ENCODE data around the gene ULK3.

ULK3 gene

DNA sequence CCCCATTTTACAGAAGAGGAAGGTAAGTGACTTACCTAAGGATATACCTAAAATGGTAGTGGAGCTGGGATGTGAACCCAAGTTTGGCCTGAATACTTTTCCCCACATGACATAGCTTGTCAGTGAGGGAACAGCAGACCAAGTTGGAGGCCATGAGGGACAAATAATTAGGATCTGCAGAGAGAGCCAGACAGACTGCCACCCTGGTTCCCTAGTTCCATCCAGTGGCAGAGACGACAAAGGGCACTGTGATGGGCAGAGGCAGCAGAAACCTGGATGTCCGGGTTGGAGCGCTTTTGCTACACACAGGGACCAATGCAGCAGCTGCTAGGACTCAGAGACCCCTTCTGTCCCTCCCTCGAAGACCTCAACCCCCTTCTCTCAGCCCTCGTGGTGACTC, 15.3 kb downstream of the ULK3 start:
- H3K27me3 ChIP-seq (replicated peaks; ENCODE audit: insufficient read depth, low read length), result peaks cover 75% of the 10 kb centered on the region
- H3K79me2 ChIP-seq (ENCODE audit: low read length), result no peaks in the 10 kb centered on the region
- TF ChIP-seq EZH2 (optimal IDR thresholded peaks at IDR 0.05; ENCODE audit: low read depth, low read length), result no peak
- no peak for TF ChIP-seq EZH2phosphoT487 (IDR thresholded peaks at IDR 0.05; ENCODE audit: low read length)
- TF ChIP-seq, protein P1, sequence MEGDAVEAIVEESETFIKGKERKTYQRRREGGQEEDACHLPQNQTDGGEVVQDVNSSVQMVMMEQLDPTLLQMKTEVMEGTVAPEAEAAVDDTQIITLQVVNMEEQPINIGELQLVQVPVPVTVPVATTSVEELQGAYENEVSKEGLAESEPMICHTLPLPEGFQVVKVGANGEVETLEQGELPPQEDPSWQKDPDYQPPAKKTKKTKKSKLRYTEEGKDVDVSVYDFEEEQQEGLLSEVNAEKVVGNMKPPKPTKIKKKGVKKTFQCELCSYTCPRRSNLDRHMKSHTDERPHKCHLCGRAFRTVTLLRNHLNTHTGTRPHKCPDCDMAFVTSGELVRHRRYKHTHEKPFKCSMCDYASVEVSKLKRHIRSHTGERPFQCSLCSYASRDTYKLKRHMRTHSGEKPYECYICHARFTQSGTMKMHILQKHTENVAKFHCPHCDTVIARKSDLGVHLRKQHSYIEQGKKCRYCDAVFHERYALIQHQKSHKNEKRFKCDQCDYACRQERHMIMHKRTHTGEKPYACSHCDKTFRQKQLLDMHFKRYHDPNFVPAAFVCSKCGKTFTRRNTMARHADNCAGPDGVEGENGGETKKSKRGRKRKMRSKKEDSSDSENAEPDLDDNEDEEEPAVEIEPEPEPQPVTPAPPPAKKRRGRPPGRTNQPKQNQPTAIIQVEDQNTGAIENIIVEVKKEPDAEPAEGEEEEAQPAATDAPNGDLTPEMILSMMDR (IDR thresholded peaks at IDR 0.05; ENCODE audit: low read length), result no peak
- H3K9me2 ChIP-seq (replicated peaks; ENCODE audit: insufficient read depth, low read length), result no peaks in the 10 kb centered on the region
- H2AFZ ChIP-seq (ENCODE audit: low read length), result no peak overlapping the region
- no peak overlapping the region for H3K27ac ChIP-seq (ENCODE audit: low read length)
- H3K36me3 ChIP-seq (replicated peaks; ENCODE audit: insufficient read depth, low read length), result no peaks in the 10 kb centered on the region
- H3K9ac ChIP-seq (ENCODE audit: low read length), result no peak overlapping the region
- H3K9me3 ChIP-seq (replicated peaks; ENCODE audit: insufficient read depth, low read length), result no peaks in the 10 kb centered on the region
- no peak overlapping the region for H3K4me3 ChIP-seq (ENCODE audit: low read length)
- H4K20me1 ChIP-seq (ENCODE audit: insufficient read depth, low read length), result no peaks in the 10 kb centered on the region
- no peak overlapping the region for H3K4me2 ChIP-seq (ENCODE audit: low read depth, low read length)
- H3K4me1 ChIP-seq (ENCODE audit: low read length), result no peaks in the 10 kb centered on the region
- DNase-seq, result no peak
- H3F3A ChIP-seq (ENCODE audit: insufficient read depth, low read length), result no peaks in the 10 kb centered on the region

DNA sequence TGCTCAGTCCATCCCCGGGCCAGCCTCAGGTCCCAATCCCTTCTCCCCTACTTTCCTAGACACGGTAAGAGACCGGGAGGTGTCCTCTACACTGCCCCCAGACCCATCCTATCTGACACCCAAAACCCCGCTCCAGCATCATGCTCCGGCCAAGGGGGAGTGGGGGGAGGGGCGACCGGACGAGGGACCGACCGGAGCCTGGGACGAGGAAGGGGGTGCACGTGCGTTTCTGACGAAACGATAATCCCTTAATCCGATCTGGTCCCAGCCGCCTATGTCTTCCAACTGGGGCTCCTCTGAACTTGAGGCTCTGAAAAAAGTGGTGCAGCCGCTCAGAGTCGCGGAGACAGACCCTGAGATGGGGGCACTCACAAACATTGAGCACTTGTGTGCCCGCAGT, 16.0 kb downstream of the ULK3 start:
- Histone ChIP-seq H4K20me1 (ENCODE audit: insufficient read depth, low read length) (no peaks in the 10 kb centered on the region), H3K9me2 (replicated peaks; ENCODE audit: insufficient read depth, low read length) (no peaks in the 10 kb centered on the region), H3K27ac (ENCODE audit: low read length) (no peak overlapping the region), H3F3A (ENCODE audit: insufficient read depth, low read length) (no peaks in the 10 kb centered on the region), H3K79me2 (ENCODE audit: low read length) (no peaks in the 10 kb centered on the region), H2AFZ (ENCODE audit: low read length) (no peak overlapping the region), H3K36me3 (replicated peaks; ENCODE audit: insufficient read depth, low read length) (no peaks in the 10 kb centered on the region), H3K4me1 (ENCODE audit: low read length) (no peaks in the 10 kb centered on the region), H3K9ac (ENCODE audit: low read length) (no peak overlapping the region), H3K9me3 (replicated peaks; ENCODE audit: insufficient read depth, low read length) (no peaks in the 10 kb centered on the region), H3K4me3 (ENCODE audit: low read length) (no peak overlapping the region), H3K27me3 (replicated peaks; ENCODE audit: insufficient read depth, low read length) (peaks cover 75% of the 10 kb centered on the region), H3K4me2 (ENCODE audit: low read depth, low read length) (no peak overlapping the region)
- no peak for TF ChIP-seq EZH2 (optimal IDR thresholded peaks at IDR 0.05; ENCODE audit: low read depth, low read length)
- no peak for TF ChIP-seq EZH2phosphoT487 (IDR thresholded peaks at IDR 0.05; ENCODE audit: low read length)
- TF ChIP-seq, protein P1 (IDR thresholded peaks at IDR 0.05; ENCODE audit: low read length), result no peak
- DNase-seq, result no peak

DNA sequence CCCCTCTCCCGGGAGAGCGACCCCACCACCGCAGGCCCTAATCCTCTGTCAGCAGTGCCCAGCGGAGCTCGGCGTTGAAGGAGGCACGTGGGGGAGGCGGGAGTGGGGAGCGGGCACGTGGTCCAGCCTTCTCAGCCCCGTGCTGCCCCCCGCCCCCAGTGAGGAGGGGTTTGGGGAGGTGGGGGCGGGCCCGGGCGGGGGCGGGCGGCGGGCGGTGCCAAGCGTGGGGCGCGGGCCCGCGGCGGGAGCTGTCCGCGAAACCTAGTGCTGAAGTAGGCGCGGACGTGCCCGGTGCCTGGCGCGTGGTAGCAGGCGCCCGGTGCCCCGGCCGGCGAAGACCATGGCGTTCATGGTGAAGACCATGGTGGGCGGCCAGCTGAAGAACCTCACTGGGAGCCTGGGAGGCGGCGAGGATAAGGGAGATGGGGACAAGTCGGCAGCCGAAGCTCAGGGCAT, 16.6 kb downstream of the ULK3 start, which contains the start of gene CPLX3:
Gene CPLX3, plus strand, starts transcription at position 264 of the 456 bp plus-strand sequence. Its CDS starts 77 bp downstream, at position 341.
- H3K4me3 ChIP-seq (ENCODE audit: low read length), result no peak within 1 kb of the TSS
- peak; percentile 33 for DNase-seq
- H2AFZ ChIP-seq (ENCODE audit: low read length), result no peak within 1 kb of the TSS
- H3F3A ChIP-seq (ENCODE audit: insufficient read depth, low read length), result no peaks in the 10 kb centered on the region
- no peak within 1 kb of the TSS for H3K4me2 ChIP-seq (ENCODE audit: low read depth, low read length)
- no peak within 1 kb of the TSS for H3K27ac ChIP-seq (ENCODE audit: low read length)
- no peaks in the 10 kb centered on the region for H3K9me2 ChIP-seq (replicated peaks; ENCODE audit: insufficient read depth, low read length)
- H3K79me2 ChIP-seq (ENCODE audit: low read length), result no peaks in the 10 kb centered on the region
- H3K9ac ChIP-seq (ENCODE audit: low read length), result no peak within 1 kb of the TSS
- no peaks in the 10 kb centered on the region for H3K4me1 ChIP-seq (ENCODE audit: low read length)
- peaks cover 72% of the 10 kb centered on the region for H3K27me3 ChIP-seq (replicated peaks; ENCODE audit: insufficient read depth, low read length)
- no peak for TF ChIP-seq EZH2 (optimal IDR thresholded peaks at IDR 0.05; ENCODE audit: low read depth, low read length)
- TF ChIP-seq, protein P1 (IDR thresholded peaks at IDR 0.05; ENCODE audit: low read length), result no peak
- no peak for TF ChIP-seq EZH2phosphoT487 (IDR thresholded peaks at IDR 0.05; ENCODE audit: low read length)
- no peaks in the 10 kb centered on the region for H3K36me3 ChIP-seq (replicated peaks; ENCODE audit: insufficient read depth, low read length)
- H4K20me1 ChIP-seq (ENCODE audit: insufficient read depth, low read length), result no peaks in the 10 kb centered on the region
- H3K9me3 ChIP-seq (replicated peaks; ENCODE audit: insufficient read depth, low read length), result no peaks in the 10 kb centered on the region

All from MM.1S (cell line).